Activated naive CD8-positive, alpha-beta T cell (primary cell): Measurements from ENCODE around the gene SCFD1.
"Not testable (repeated sequence)": the region's sequence is repeated elsewhere in the genome, so short reads cannot be mapped to it uniquely, and the experiment has no call there.

Source experiments
- H3K27ac Mint-ChIP-seq: one replicate; pipeline ENCODE4 v1.8.0; 2021; ENCODE audit warnings: mixed read lengths
- H3K27me3 Mint-ChIP-seq: one replicate; pipeline ENCODE4 v1.8.0; 2021; ENCODE audit warnings: mixed read lengths
- H3K36me3 Mint-ChIP-seq: one replicate; pipeline ENCODE4 v1.8.0; 2021; ENCODE audit warnings: mixed read lengths
- H3K4me1 Mint-ChIP-seq: one replicate; pipeline ENCODE4 v1.8.0; 2021; ENCODE audit warnings: low read depth, mixed read lengths
- H3K4me3 Mint-ChIP-seq: one replicate; pipeline ENCODE4 v1.8.0; 2021; ENCODE audit warnings: mild to moderate bottlenecking, mixed read lengths
- H3K9me3 Mint-ChIP-seq: one replicate; pipeline ENCODE4 v1.8.0; 2021; ENCODE audit warnings: low read depth, mixed read lengths

SCFD1 gene

GRCh38 chr14:30680776-30681175 is 58.7 kb downstream of the SCFD1 start:
- not testable (repeated sequence) for H3K4me1 Mint-ChIP-seq, H3K4me3 Mint-ChIP-seq, H3K27ac Mint-ChIP-seq, H3K27me3 Mint-ChIP-seq, H3K9me3 Mint-ChIP-seq
- peaks cover 20% of the 10 kb centered on the region for H3K36me3 Mint-ChIP-seq

GRCh38 chr14:30681752-30682355 is 59.7 kb downstream of the SCFD1 start:
- Mint-ChIP-seq H3K9me3 (no peaks in the 10 kb centered on the region), H3K27me3 (no peaks in the 10 kb centered on the region), H3K36me3 (peaks cover 14% of the 10 kb centered on the region)

GRCh38 chr14:30690487-30691355 is 68.6 kb downstream of the SCFD1 start:
- not testable (repeated sequence) for H3K27me3 Mint-ChIP-seq, H3K36me3 Mint-ChIP-seq, H3K9me3 Mint-ChIP-seq
- Mint-ChIP-seq H3K4me3 (peak overlapping the region; percentile 57), H3K4me1 (peaks cover 10% of the 10 kb centered on the region), H3K27ac (peak overlapping the region; percentile 77)

More at GRCh38 chr14:30681752-30682355, 59.7 kb downstream of the SCFD1 start:
- H3K4me3 Mint-ChIP-seq = no peak overlapping the region
- H3K27ac Mint-ChIP-seq = no peak overlapping the region
- peaks cover 1% of the 10 kb centered on the region for H3K4me1 Mint-ChIP-seq

DNA sequence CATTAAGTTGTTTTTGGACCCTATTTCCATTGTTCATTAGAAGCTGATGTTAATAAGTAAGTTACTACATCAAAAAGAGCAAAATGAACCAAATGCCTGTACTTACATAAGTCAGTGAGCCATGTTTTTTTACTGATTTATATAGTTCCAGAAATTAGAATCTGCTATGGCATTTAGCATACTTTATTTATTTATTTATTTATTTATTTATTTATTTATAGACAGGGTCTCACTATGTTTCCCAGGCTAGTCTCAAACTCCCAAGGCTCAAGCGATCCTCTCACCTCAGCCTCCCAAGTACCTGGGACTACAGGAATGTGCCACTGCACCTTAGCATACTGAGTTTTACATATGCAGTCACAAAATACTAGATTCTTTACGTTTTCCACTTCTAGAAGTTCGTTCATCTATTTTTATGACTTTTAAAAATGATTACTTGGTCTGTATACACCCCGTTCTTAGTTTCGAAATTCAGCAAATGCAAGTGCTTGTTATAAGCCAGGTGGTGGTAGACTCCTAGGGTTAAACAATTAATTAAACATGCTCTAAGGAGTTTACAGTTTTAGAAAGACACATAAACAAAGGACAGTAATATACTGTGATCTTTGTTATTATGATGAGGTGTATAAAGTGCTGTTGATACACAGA is 69.8 kb downstream of the SCFD1 start:
- Mint-ChIP-seq H3K36me3 (peaks cover 7% of the 10 kb centered on the region), H3K4me3 (no peak overlapping the region), H3K9me3 (no peaks in the 10 kb centered on the region), H3K4me1 (peaks cover 10% of the 10 kb centered on the region), H3K27ac (no peak overlapping the region), H3K27me3 (no peaks in the 10 kb centered on the region)

DNA sequence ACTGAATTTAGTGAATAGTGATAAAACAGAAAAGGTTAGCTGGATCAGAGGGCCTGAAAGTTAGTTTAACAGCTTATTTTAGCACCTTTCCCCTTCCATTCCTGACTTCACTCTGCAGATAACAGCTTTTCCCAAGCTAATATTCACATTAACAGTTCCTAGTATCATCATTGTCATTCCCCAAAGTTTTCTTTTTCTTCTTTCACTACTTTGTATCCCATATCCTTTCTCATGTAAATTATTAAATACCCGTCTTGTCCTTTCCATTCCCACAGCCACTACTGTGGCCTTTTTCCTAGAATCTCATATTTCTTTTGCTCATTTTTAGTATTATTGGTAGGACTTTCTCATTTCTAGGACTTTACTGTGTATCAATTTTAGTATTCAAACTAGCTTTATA is 70.5 kb downstream of the SCFD1 start:
- no peak overlapping the region for H3K4me3 Mint-ChIP-seq
- peaks cover 7% of the 10 kb centered on the region for H3K36me3 Mint-ChIP-seq
- no peaks in the 10 kb centered on the region for H3K27me3 Mint-ChIP-seq
- no peaks in the 10 kb centered on the region for H3K9me3 Mint-ChIP-seq
- no peak overlapping the region for H3K27ac Mint-ChIP-seq
- peaks cover 10% of the 10 kb centered on the region for H3K4me1 Mint-ChIP-seq

DNA sequence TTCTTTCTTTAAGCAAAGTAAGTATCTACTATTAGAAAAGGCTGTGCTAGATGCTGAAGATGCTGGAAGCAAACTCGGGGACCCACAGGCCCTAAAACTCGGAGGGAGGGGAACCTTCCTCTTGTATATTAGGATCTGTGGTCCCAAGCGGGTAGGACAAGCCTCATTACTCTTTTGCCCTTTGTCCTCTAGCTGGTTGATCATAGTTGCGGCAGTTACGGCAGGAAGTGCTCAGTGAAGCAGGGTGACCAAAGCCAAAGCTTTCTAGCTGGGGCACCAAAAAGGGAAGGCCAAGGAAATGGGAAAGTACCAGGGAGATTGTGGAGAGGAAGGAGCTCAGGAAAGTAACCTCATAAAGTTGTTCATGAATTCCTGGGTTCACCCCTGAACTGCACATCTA is 76.3 kb downstream of the SCFD1 start:
- Mint-ChIP-seq H3K27me3 (no peaks in the 10 kb centered on the region), H3K9me3 (no peaks in the 10 kb centered on the region), H3K4me1 (no peaks in the 10 kb centered on the region), H3K36me3 (peaks cover 17% of the 10 kb centered on the region), H3K4me3 (no peak overlapping the region), H3K27ac (no peak overlapping the region)

GRCh38 chr14:30706704-30707103 is 84.6 kb downstream of the SCFD1 start:
- H3K27ac Mint-ChIP-seq = no peak overlapping the region
- no peak overlapping the region for H3K4me3 Mint-ChIP-seq
- peaks cover 8% of the 10 kb centered on the region for H3K36me3 Mint-ChIP-seq
- no peaks in the 10 kb centered on the region for H3K27me3 Mint-ChIP-seq
- no peaks in the 10 kb centered on the region for H3K9me3 Mint-ChIP-seq
- H3K4me1 Mint-ChIP-seq = no peaks in the 10 kb centered on the region

DNA sequence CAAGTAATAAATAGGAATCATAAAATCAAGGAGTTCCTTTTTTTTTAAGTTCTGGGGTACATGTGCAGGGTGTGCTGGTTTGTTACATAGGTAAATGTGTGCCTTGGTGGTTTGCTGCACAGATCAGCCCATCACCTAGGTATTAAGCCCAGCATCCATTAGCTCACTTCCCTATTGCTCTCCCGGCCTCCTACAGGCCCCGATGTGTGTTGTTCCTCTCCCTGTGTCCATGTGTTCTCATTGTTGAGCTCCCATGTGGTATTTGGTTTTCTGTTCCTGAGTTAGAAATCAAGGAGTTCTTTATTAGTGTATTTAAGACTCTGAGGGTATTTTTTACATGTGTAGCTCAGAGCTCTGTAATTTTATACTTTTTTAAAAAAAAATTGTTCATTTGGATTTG is 86.0 kb downstream of the SCFD1 start:
- H3K36me3 Mint-ChIP-seq = peaks cover 13% of the 10 kb centered on the region
- H3K4me3 Mint-ChIP-seq = no peak overlapping the region
- no peaks in the 10 kb centered on the region for H3K27me3 Mint-ChIP-seq
- no peak overlapping the region for H3K27ac Mint-ChIP-seq
- H3K4me1 Mint-ChIP-seq = no peaks in the 10 kb centered on the region
- no peaks in the 10 kb centered on the region for H3K9me3 Mint-ChIP-seq

DNA sequence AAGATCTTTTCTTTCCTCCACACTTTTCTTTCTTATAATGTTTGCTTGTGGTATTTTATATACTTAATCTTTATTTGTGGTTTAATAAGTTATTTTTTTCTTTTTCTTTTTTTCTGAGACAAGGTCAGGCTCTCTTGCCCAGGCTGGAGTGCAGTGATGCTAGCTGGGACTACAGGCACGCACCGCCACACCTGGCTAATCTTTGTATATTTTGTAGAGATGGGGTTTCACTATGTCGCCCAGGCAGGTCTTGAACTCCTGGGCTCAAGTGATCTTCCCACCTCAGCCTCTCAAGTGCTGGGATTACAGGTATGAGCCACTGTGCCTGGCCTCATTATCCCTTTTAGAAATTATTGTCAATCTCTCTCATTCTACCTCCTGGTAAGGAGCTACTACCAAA is 87.1 kb downstream of the SCFD1 start:
- Mint-ChIP-seq H3K27ac (no peak overlapping the region), H3K4me1 (no peaks in the 10 kb centered on the region), H3K27me3 (no peaks in the 10 kb centered on the region), H3K9me3 (no peaks in the 10 kb centered on the region), H3K4me3 (no peak overlapping the region), H3K36me3 (peaks cover 13% of the 10 kb centered on the region)

DNA sequence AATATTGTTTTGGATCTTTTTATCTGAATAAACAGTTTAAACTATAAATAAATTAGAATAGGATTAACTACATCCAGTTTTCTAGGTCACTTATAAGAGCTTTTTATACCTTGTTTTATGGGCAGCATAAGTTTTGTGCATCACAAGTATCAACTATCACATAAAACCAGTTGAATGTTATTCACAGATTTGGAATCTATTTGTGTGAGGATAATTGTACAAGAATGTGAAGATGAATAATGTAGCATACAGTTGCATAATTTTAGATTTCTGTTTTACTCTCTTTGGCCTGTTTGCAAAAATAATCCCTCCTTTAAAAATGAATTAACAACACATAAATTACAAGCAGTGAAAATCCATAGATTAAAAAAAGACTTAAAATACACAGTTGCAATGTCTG is 88.8 kb downstream of the SCFD1 start:
- H3K4me1 Mint-ChIP-seq = no peaks in the 10 kb centered on the region
- H3K9me3 Mint-ChIP-seq = no peaks in the 10 kb centered on the region
- H3K27ac Mint-ChIP-seq = no peak overlapping the region
- H3K36me3 Mint-ChIP-seq = peaks cover 12% of the 10 kb centered on the region
- no peaks in the 10 kb centered on the region for H3K27me3 Mint-ChIP-seq
- no peak overlapping the region for H3K4me3 Mint-ChIP-seq

DNA sequence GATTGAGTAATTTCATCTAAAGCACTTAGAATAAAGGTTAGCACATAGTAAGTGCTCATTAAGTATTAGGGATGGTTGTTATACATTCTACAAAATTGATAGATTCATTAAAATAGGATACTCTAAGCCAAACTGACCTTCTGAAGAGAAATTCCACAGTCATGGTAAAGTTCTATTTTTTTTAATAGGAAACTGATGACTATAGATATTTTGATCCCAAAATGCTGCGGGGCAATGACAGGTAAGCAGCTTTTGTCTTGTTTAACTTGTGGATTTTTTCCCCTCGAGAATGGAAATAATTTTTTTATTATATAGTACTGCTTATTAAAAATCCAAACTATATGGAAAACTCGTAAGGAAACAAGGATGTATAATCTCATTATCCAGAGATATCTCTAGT is 97.0 kb downstream of the SCFD1 start:
- no peak overlapping the region for H3K27ac Mint-ChIP-seq
- H3K27me3 Mint-ChIP-seq = no peaks in the 10 kb centered on the region
- H3K4me1 Mint-ChIP-seq = peaks cover 2% of the 10 kb centered on the region
- no peak overlapping the region for H3K4me3 Mint-ChIP-seq
- peaks cover 5% of the 10 kb centered on the region for H3K9me3 Mint-ChIP-seq
- peaks cover 27% of the 10 kb centered on the region for H3K36me3 Mint-ChIP-seq

- Mint-ChIP-seq H3K27me3 (no peaks in the 10 kb centered on the region), H3K4me3 (no peak overlapping the region), H3K27ac (no peak overlapping the region), H3K9me3 (peaks cover 5% of the 10 kb centered on the region), H3K4me1 (peaks cover 9% of the 10 kb centered on the region), H3K36me3 (peaks cover 47% of the 10 kb centered on the region)
Measured at GRCh38 chr14:30725763-30726162, 103.6 kb downstream of the SCFD1 start.

DNA sequence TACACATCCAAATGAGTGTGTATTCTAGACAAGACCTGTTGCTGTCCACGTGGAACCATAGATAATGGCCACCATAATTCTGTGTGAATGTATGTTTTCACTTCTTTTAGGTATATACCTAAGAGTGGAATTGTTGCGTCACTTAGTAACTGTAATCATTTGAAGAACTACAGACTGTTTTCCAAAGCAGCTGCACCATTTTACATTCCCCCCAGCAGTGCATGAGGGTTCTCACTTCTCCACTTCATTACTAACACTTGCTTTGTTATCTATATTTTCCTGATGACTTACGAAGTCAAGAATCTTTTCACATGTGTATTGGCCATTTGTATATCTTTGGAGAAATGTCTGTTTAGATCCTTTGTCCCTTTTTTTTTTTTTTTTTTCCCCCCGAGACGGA is 106.4 kb downstream of the SCFD1 start:
- Mint-ChIP-seq H3K9me3 (no peaks in the 10 kb centered on the region), H3K36me3 (peaks cover 46% of the 10 kb centered on the region), H3K27ac (no peak overlapping the region), H3K4me1 (peaks cover 8% of the 10 kb centered on the region), H3K27me3 (no peaks in the 10 kb centered on the region), H3K4me3 (no peak overlapping the region)

- H3K27ac Mint-ChIP-seq = no peak overlapping the region
- H3K4me3 Mint-ChIP-seq = no peak overlapping the region
- H3K36me3 Mint-ChIP-seq = peaks cover 5% of the 10 kb centered on the region
- no peaks in the 10 kb centered on the region for H3K4me1 Mint-ChIP-seq
- H3K27me3 Mint-ChIP-seq = no peaks in the 10 kb centered on the region
- no peaks in the 10 kb centered on the region for H3K9me3 Mint-ChIP-seq
Measured at GRCh38 chr14:30737916-30738315, 115.8 kb downstream of the SCFD1 start.

- no peaks in the 10 kb centered on the region for H3K27me3 Mint-ChIP-seq
- peaks cover 5% of the 10 kb centered on the region for H3K36me3 Mint-ChIP-seq
- no peaks in the 10 kb centered on the region for H3K9me3 Mint-ChIP-seq
- H3K4me1 Mint-ChIP-seq = no peaks in the 10 kb centered on the region
- H3K4me3 Mint-ChIP-seq = no peak overlapping the region
- no peak overlapping the region for H3K27ac Mint-ChIP-seq
Measured at GRCh38 chr14:30738978-30739377, 116.9 kb downstream of the SCFD1 start.
